ENCODE measurements around the gene LRRK2.
"Not testable (repeated sequence)": the region's sequence is repeated elsewhere in the genome, so short reads cannot be mapped to it uniquely, and the experiment has no call there.

LRRK2 gene

GRCh38 chr12:40250652-40251051 is 25.9 kb downstream of the LRRK2 start:
- DNase-seq, result not testable (repeated sequence)

DNA sequence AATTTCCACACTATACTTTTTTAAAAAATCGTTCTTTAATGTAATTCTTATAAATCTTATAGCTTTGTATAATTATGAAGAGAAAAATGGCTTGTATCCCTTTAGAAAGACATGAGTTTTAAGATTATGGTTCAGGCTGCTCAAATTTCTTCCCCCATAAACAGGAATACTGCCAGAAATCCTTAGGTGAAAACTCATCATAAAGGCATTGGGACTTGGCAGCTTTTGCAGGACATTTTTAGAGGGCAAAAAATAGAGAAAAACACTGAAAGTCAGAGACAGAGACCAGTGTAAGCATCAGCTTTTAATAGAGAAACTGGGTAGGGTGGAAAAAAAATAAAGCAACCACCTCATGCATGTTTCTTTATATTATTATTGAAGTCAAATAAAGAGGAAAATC is 29.1 kb downstream of the LRRK2 start:
- DNase-seq, result no peak

DNA sequence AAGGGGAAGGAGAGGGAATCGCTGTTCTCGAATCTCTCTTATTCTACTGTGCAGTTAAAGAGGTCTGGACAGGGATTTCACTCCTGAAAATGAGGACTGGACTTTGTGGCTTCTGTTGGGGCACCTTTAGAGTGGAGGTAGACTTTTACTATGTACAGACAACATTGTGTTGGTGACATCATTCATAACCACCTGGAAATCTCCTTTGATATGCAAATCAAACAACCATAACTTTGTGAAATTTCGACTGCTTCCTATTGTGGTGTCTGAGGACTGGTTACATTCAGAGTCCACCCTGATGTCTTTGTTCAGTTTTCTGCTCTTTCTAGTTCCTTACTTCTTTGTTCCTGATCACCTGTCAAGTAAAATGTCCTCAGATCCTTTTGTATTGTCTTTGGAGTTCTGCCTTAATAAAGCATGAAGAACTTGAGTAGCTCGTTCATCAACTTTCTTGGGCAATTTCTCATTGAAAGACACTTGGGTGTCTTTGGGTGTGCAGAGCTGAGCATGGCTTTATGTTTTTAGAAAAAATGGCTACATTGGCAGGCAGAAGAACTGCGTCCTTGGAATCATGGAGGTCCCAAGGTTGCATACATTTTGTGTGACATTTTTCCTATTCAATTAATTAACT is 29.8 kb downstream of the LRRK2 start:
- DNase-seq, result no peak

DNA sequence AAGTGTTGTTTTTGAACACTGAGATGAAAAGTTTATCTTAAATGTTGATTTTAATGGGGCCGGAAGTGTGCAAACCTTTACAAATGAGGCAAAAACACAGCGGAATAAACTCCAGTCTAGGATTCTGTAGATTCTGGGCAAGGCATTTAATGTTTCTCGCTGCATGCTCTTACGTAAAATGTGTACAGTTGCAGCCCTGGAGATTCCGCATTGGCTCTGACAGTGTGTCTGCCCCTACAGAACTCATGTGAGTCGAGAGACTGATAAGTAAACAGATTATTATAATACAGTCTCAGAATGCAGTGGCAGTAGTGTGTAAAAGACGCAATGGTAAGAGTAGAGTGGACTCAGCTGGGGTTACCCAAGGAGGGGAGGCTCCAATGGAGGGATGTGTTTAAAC is 33.6 kb downstream of the LRRK2 start:
- no peak for DNase-seq

GRCh38 chr12:40261937-40262336 is 37.1 kb downstream of the LRRK2 start:
- DNase-seq, result no peak

DNA sequence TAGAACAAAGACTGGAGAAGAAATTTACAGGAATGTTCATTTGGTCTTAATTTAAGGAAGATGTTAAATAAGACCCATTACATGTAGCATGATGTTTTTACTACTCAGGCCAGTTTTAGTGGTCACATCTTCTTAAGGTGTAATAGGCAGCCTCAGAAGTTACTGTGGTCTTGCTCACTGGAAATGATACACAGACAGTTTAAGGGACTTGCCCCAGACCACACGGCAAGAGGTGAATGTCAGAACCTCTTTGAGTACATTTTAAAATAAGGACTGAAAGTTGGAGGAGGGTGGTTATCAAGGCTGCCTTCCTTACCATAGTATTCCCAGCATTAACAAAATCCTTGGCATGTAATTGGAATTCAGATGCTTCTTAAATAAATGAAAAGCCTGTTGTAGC is 37.9 kb downstream of the LRRK2 start:
- no peak for DNase-seq

- no peak for DNase-seq
Measured at GRCh38 chr12:40263616-40264409, 39.0 kb downstream of the LRRK2 start.

DNA sequence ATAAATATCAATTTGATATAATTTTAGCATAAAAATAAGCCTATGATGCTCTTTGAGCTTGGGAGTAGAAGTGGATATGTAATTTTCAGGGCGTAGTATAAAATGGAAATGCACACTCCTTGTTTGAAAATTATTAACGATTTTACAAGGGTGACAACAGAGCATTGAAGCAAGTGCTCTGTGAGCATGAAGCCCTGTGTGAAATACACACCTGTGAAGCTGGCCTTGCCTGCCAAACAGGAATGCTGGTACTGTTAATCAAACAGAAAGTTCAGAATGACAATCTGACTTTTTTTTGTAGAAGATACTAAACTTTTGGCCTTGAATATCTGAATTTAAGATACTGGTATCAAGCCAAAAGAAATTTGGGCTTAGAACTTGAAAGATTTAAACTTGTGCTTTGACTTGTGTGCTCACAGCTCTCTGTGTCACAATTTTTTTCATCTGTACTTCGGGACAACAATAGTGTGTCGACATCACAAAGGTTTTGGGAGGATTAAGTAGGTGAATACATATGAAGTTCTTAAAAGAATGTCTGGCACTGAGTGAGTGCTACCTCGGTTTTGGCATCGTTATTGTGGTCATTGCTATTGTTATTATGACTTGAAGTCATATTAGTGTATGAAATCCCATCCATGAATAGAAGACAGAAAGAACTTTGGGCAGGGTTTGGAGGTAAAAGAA is 47.3 kb downstream of the LRRK2 start:
- DNase-seq, result no peak

- DNase-seq, result no peak
Measured at GRCh38 chr12:40281791-40282364, 57.1 kb downstream of the LRRK2 start.

DNA sequence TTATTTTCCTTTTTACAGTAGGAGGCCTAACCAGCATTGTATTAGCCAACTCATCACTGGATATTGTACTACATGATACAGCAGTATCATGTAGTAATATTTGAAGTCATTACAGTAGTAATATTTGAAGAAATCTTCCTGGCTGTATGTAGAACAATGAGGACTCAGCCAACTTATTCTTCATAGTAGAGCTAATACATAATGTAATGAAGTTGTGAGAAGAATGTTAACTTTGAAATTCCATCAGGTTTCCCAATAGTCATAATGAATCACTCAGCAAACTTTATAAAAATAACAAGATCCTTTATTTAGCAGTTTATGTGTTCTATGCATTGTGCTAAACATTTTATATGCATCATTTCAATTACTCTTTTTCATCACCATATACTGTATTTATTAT is 61.8 kb downstream of the LRRK2 start:
- DNase-seq, result no peak

- DNase-seq, result no peak
Measured at GRCh38 chr12:40287369-40287975, 62.7 kb downstream of the LRRK2 start.

- no peak for DNase-seq
Measured at GRCh38 chr12:40292788-40293429, 68.1 kb downstream of the LRRK2 start.

DNA sequence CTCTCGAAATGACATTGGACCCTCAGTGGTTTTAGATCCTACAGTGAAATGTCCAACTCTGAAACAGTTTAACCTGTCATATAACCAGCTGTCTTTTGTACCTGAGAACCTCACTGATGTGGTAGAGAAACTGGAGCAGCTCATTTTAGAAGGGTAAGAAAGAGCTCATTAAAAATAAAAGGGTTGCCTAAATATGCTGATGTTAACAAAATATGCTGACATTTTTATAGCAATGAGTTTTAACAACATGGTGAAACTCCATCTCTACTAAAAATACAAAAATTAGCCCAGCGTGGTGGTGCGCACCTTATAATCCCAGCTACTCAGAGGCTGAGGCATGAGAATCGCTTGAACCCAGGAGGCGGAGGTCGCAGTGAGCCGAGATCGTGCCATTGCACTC is 73.5 kb downstream of the LRRK2 start:
- no peak for DNase-seq

DNA sequence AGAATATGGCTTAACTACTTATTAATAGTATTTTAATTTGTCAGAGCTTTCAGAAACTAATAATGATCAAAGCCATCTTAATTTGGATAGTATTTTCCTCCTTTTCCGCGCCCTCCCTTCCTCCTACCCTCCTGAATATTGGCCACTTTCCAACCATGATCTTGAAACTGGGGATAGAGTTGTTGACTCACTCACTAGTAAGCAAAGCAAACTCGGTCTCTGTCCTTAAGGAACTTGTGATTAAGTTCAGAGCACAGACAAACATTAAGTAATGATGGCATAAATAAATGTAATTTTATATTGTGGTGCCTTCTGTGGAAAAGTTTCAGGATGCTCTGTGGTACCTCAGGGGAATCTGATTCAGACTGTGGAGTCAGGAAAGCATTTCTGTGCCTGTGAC is 75.7 kb downstream of the LRRK2 start:
- DNase-seq, result no peak

GRCh38 chr12:40309001-40309400 is 84.2 kb downstream of the LRRK2 start:
- DNase-seq, result no peak

GRCh38 chr12:40310211-40310610 is 85.4 kb downstream of the LRRK2 start:
- DNase-seq, result no peak

DNA sequence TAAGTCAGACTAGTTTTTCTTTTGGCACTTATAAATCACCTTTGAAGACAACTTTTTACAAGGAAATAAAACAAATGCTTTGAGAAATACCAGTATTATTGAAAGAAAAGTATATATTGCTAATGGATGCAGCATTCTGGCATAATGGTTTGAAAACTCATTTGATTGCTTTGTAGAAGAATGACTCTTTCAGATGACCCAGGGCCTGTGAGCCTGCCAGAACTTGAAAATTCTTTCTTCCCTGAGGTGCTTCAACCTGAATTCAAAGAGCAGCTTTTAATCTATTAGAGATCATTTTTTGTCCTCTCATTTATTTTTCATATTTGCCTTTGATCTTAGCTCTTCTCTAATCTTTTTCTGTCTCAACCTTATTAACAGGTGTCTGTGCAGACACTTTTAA is 87.4 kb downstream of the LRRK2 start:
- DNase-seq, result no peak

DNA sequence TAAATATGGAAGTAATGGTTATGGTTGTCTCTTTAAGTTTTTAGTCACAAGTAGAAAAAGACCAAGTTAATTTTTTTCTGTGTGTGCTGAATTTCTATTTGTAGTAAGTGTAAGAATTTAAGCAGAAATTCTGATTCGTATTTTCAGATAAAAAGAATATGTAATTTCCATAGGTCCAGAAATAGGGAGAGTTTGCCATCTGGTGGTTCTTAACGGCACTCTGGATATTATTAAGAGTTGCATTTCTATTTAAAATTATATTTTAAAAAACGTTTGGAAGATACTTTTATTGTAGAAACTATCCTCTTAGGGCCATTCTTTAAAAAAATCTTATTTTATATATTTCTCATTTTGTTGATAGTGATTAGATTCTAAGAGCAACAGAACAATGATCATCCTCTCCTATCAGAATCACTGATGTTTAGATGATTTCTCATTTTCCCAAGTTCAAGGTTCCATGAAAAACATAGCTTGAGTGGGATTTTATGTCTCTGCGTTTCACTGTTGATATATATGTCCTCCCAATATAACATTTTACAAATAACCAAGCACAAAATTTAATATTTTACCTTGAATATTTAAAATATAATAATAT is 88.3 kb downstream of the LRRK2 start:
- DNase-seq, result no peak

DNA sequence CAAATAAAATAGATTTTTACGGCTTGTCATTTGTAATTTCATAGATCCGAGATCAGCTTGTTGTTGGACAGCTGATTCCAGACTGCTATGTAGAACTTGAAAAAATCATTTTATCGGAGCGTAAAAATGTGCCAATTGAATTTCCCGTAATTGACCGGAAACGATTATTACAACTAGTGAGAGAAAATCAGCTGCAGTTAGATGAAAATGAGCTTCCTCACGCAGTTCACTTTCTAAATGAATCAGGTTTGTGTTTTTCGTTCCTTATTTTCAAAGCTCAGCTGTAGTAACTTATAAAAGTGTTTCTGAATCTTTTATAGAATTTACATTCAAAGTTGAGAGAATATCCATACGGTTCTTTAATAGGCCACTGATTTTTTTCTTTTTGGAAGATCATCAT is 89.1 kb downstream of the LRRK2 start:
- no peak for DNase-seq

DNA sequence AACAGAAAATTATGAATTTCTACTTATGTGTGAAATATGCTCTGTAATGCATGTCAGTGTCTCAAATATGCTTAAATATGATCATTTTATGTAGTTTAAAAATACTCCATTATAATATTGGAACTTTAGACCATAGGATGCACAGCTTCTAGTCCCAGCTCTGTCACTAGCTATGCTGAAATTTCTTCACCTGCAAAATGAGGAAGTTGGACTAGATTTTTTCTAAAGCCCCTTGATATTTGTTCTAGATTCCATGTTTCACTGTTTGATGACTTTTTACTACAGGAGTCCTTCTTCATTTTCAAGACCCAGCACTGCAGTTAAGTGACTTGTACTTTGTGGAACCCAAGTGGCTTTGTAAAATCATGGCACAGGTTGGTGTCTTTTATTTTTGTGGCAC is 90.1 kb downstream of the LRRK2 start:
- DNase-seq, result no peak

- DNase-seq, result no peak
Measured at GRCh38 chr12:40315375-40315774, 90.6 kb downstream of the LRRK2 start.

GRCh38 chr12:40324261-40324660 is 99.5 kb downstream of the LRRK2 start:
- no peak for DNase-seq
